HCT116 (cell line): ENCODE measurements around the gene MYO1B. TPM values are rescaled to one million over a fixed set of nuclear protein-coding genes. Genes with fewer than 3 reads are reported as not detected.

ENCODE experiments used
- ATAC-seq: fragments of 200-7000 bp; cut with Tn5 transposase; 2 replicates; pipeline ENCODE4 v1.9.1; 2020; ENCODE audit warnings: mild to moderate bottlenecking, moderate library complexity
- BruUV-seq: library from RNA; stranded (reverse); fragments of 400-500 nt; replicated peaks from 2 replicates; lab custom pipeline; 2021; lab: Mats Ljungman, UMichigan
- CTCF ChIA-PET: fragments of 300-600 bp; sonication (Branson Sonifier 250); formaldehyde crosslinking; loops from one replicate; lab custom pipeline; 2021; ENCODE audit warnings: antibody characterized with exemption; lab: Charles Lee
- POLR2A ChIA-PET: fragments of 300-600, 350-600 bp; sonication (Branson Sonifier 250); formaldehyde crosslinking; loops from one replicate; lab custom pipeline; 2021; ENCODE audit warnings: antibody characterized with exemption; lab: Charles Lee
- RAD21 ChIA-PET, 2 experiments: fragments of 300-600 bp; sonication (Branson Sonifier 250); formaldehyde crosslinking; loops; one replicate each; lab custom pipeline; 2023; ENCODE audit warnings: low total read pairs in 2 of 2; ENCODE audit not compliant: uncharacterized antibody in 2 of 2, unreplicated experiment in 2 of 2, low non-redundant PET in 1 of 2; lab: Charles Lee
- DNase-seq: peaks from one replicate; pipeline ENCODE4 v3.0.0-alpha.2; 2010; ENCODE audit warnings: low read depth, low spot score
- H2AFZ ChIP-seq: fragments of 200-600 bp; shearing (Covaris generic), sonication (generic); 2 replicates; pipeline ENCODE4 v1.6.1; 2017; ENCODE audit warnings: low read depth, mixed run types, mixed read lengths, antibody characterized with exemption, low read length; ENCODE audit not compliant: poor library complexity, severe bottlenecking
- H3K27ac ChIP-seq: 2 replicates; pipeline ENCODE4 v1.5.1; 2012; ENCODE audit warnings: low read depth, low read length
- H3K27me3 ChIP-seq: fragments of 200-600 bp; sonication (generic); 2 replicates; pipeline ENCODE4 v1.6.1; 2016; ENCODE audit warnings: mixed run types, low read length, mixed read lengths; ENCODE audit not compliant: insufficient read depth
- H3K36me3 ChIP-seq, 2 experiments: fragments of 200-500 bp in 1 of 2; fragments of 200-600 bp in 1 of 2; sonication (Bioruptor generic) in 1 of 2; sonication (generic) in 1 of 2; 2 replicates each; pipeline versions ENCODE4 v1.5.1 to v1.6.1; 2014 to 2016; ENCODE audit warnings: low read length in 2 of 2, inconsistent platforms in 1 of 2, mixed read lengths in 1 of 2, mixed run types in 1 of 2; ENCODE audit not compliant: insufficient read depth in 2 of 2, control insufficient read depth in 1 of 2
- H3K4me1 ChIP-seq, 2 experiments: fragments of 200-600 bp in 1 of 2; sonication (generic) in 1 of 2; 2 replicates each; pipeline versions ENCODE4 v1.5.1 to v1.6.1; 2012 to 2017; ENCODE audit warnings: low read length in 2 of 2, inconsistent platforms in 1 of 2, mild to moderate bottlenecking in 1 of 2, mixed read lengths in 1 of 2, mixed run types in 1 of 2, moderate library complexity in 1 of 2; ENCODE audit not compliant: insufficient read depth in 2 of 2, control insufficient read depth in 1 of 2
- H3K4me2 ChIP-seq: fragments of 200-600 bp; sonication (generic); 2 replicates; pipeline ENCODE4 v1.6.1; 2017; ENCODE audit warnings: mixed run types, low read length, mixed read lengths
- H3K4me3 ChIP-seq, 2 experiments: fragments of 200-600 bp in 1 of 2; sonication (generic) in 1 of 2; replicated peaks in 1 of 2; 2 replicates each; pipeline ENCODE4 v1.5.1; 2011 to 2016; ENCODE audit warnings: low read length in 2 of 2, control low read depth in 1 of 2, low read depth in 1 of 2, mild to moderate bottlenecking in 1 of 2, mixed read lengths in 1 of 2, mixed run types in 1 of 2
- H3K79me2 ChIP-seq: fragments of 200-600 bp; sonication (generic); 2 replicates; pipeline ENCODE4 v1.6.1; 2017; ENCODE audit warnings: mild to moderate bottlenecking, mixed run types, low read length, moderate library complexity, mixed read lengths; ENCODE audit not compliant: insufficient read depth
- H3K9ac ChIP-seq: fragments of 200-600 bp; sonication (generic); 2 replicates; pipeline ENCODE4 v1.6.1; 2016; ENCODE audit warnings: low read length, mixed read lengths
- H3K9me2 ChIP-seq: fragments of 200-600 bp; sonication (generic), shearing (Covaris generic); 2 replicates; pipeline ENCODE4 v1.6.1; 2017; ENCODE audit warnings: mixed run types, mild to moderate bottlenecking, moderate library complexity; ENCODE audit not compliant: insufficient read depth
- H3K9me3 ChIP-seq, 2 experiments: fragments of 200-500 bp in 1 of 2; fragments of 200-600 bp in 1 of 2; sonication (Bioruptor generic) in 1 of 2; sonication (generic) in 1 of 2; 2 replicates each; pipeline ENCODE4 v1.6.1; 2014 to 2017; ENCODE audit warnings: low read length in 2 of 2, mixed read lengths in 2 of 2, inconsistent platforms in 1 of 2, low read depth in 1 of 2, mild to moderate bottlenecking in 1 of 2, mixed run types in 1 of 2, moderate library complexity in 1 of 2; ENCODE audit not compliant: control insufficient read depth in 1 of 2, insufficient read depth in 1 of 2
- H4K20me1 ChIP-seq: fragments of 200-600 bp; sonication (generic), shearing (Covaris generic); 2 replicates; pipeline ENCODE4 v1.6.1; 2017; ENCODE audit warnings: mixed run types, mild to moderate bottlenecking, moderate library complexity; ENCODE audit not compliant: insufficient read depth
- ATF3 ChIP-seq: IDR thresholded peaks from 2 replicates; pipeline ENCODE4 v1.6.1; 2012
- CBX3 ChIP-seq: IDR thresholded peaks from 2 replicates; pipeline ENCODE4 v1.6.1; 2012; ENCODE audit warnings: low read depth
- CEBPB ChIP-seq: IDR thresholded peaks from 2 replicates; pipeline ENCODE4 v1.6.1; 2012; ENCODE audit warnings: low read depth
- CTCF ChIP-seq, 3 experiments: fragments of 200-600 bp in 1 of 3; sonication (generic) in 1 of 3; IDR thresholded peaks in 2 of 3; conservative IDR thresholded peaks in 1 of 3; 2 replicates each; pipeline ENCODE4 v1.5.1; 2012 to 2017; ENCODE audit warnings: low read depth in 2 of 3, low read length in 2 of 3, antibody characterized with exemption in 1 of 3, borderline replicate concordance in 1 of 3, control low read depth in 1 of 3, mild to moderate bottlenecking in 1 of 3, mixed read lengths in 1 of 3, mixed run types in 1 of 3, moderate library complexity in 1 of 3; ENCODE audit not compliant: insufficient read depth in 1 of 3
- ELF1 ChIP-seq: IDR thresholded peaks from 2 replicates; pipeline ENCODE4 v1.6.1; 2012; ENCODE audit warnings: low read depth, borderline replicate concordance
- EZH2phosphoT487 ChIP-seq: fragments of 200-600 bp; IDR thresholded peaks from 2 replicates; pipeline ENCODE4 v1.6.1; 2018; ENCODE audit warnings: antibody characterized with exemption, borderline replicate concordance
- RAD21 ChIP-seq: IDR thresholded peaks from 2 replicates; pipeline ENCODE4 v1.6.1; 2012; ENCODE audit warnings: low read depth, mild to moderate bottlenecking
- SP1 ChIP-seq: IDR thresholded peaks from 2 replicates; pipeline ENCODE4 v1.6.1; 2012; ENCODE audit warnings: low read depth
- SRF ChIP-seq: IDR thresholded peaks from 2 replicates; pipeline ENCODE4 v1.6.1; 2012; ENCODE audit warnings: low read depth
- TCF7L2 ChIP-seq: IDR thresholded peaks from 2 replicates; pipeline ENCODE4 v1.7.0; 2011; ENCODE audit warnings: borderline replicate concordance, inconsistent platforms; ENCODE audit not compliant: insufficient read depth, insufficient read length; ENCODE audit errors: extremely low read depth
- ZFX ChIP-seq: fragments of 450-650 bp; IDR thresholded peaks from 2 replicates; pipeline ENCODE4 v1.6.1; 2017
- intact Hi-C: fragments of 100-400 bp; cut with micrococcal nuclease; formaldehyde crosslinking; loops from 2 replicates; pipeline ENCODE4 v1.10.0; 2022
- total RNA-seq: library from RNA; stranded (reverse); gene quantifications from one replicate; pipeline ENCODE4 v1.2.1, GENCODE V29; 2021; ENCODE audit not compliant: unreplicated experiment

MYO1B gene
- total RNA-seq, 1 experiment from 2014 or later: 51.7 TPM

- no peaks in the 10 kb centered on the region for H3K79me2 ChIP-seq
- H3K9ac ChIP-seq: no peak overlapping the region
- RAD21 ChIA-PET: no interaction called here
- H3K4me3 ChIP-seq: no peak overlapping the region
- no peaks in the 10 kb centered on the region for H3K27me3 ChIP-seq
- no peaks in the 10 kb centered on the region for H3K9me3 ChIP-seq
- CTCF ChIA-PET: no interaction called here
- TF ChIP-seq CBX3 (no peak), SP1 (no peak), RAD21 (no peak), ELF1 (no peak), CTCF (IDR thresholded peaks at IDR 0.05 in 2 of 3, conservative IDR thresholded peaks at IDR 0.05 in 1 of 3; ENCODE audit: borderline replicate concordance in 1 of 3, insufficient read depth in 1 of 3, low read depth in 2 of 3, low read length in 2 of 3) (no peak), ZFX (no peak), EZH2phosphoT487 (no peak), SRF (no peak), TCF7L2 (no peak), ATF3 (no peak), CEBPB (no peak)
- TF ChIP-seq, all 23 proteins: peak for 0
- DNase-seq (no peak), ATAC-seq (no peak)
- no TSS peak for BruUV-seq
- no peaks in the 10 kb centered on the region for H4K20me1 ChIP-seq
- H3K27ac ChIP-seq: no peak overlapping the region
- no peaks in the 10 kb centered on the region for H3K4me1 ChIP-seq
- H2AFZ ChIP-seq: no peak overlapping the region
- POLR2A ChIA-PET: no interaction called here
- intact Hi-C loops: no loop called here
- H3K4me2 ChIP-seq: no peak overlapping the region
- no peaks in the 10 kb centered on the region for H3K36me3 ChIP-seq
- no peaks in the 10 kb centered on the region for H3K9me2 ChIP-seq
Measured at GRCh38 chr2:191199929-191200512, 45.2 kb upstream of the MYO1B start.
